ENCODE measurements around the gene C16orf74.

C16orf74 gene

GRCh38 chr16:85735225-85735635 is 15.7 kb downstream of the C16orf74 start:
- TF ChIP-seq ZFX (IDR thresholded peaks at IDR 0.05; ENCODE audit: borderline replicate concordance) (no peak), CTCF (IDR thresholded peaks at IDR 0.05) (no peak)
- no peak overlapping the region for H3K27ac ChIP-seq

- TF ChIP-seq ZFX (IDR thresholded peaks at IDR 0.05; ENCODE audit: borderline replicate concordance): no peak
- no peak for TF ChIP-seq CTCF (IDR thresholded peaks at IDR 0.05)
- H3K27ac ChIP-seq: no peak overlapping the region
Measured at GRCh38 chr16:85734311-85735017, 16.4 kb downstream of the C16orf74 start.

GRCh38 chr16:85733839-85734170 is 17.1 kb downstream of the C16orf74 start:
- no peak overlapping the region for H3K27ac ChIP-seq
- no peak for TF ChIP-seq CTCF (IDR thresholded peaks at IDR 0.05)
- no peak for TF ChIP-seq ZFX (IDR thresholded peaks at IDR 0.05; ENCODE audit: borderline replicate concordance)

GRCh38 chr16:85733155-85733838 is 17.6 kb downstream of the C16orf74 start:
- H3K27ac ChIP-seq: no peak overlapping the region
- TF ChIP-seq CTCF (IDR thresholded peaks at IDR 0.05) (no peak), ZFX (IDR thresholded peaks at IDR 0.05; ENCODE audit: borderline replicate concordance) (no peak)

GRCh38 chr16:85731179-85731578 is 19.7 kb downstream of the C16orf74 start:
- no peak for TF ChIP-seq ZFX (IDR thresholded peaks at IDR 0.05; ENCODE audit: borderline replicate concordance)
- TF ChIP-seq CTCF (IDR thresholded peaks at IDR 0.05): no peak
- H3K27ac ChIP-seq: no peak overlapping the region

GRCh38 chr16:85730186-85730465 is 20.8 kb downstream of the C16orf74 start:
- TF ChIP-seq CTCF (IDR thresholded peaks at IDR 0.05) (no peak), ZFX (IDR thresholded peaks at IDR 0.05; ENCODE audit: borderline replicate concordance) (no peak)
- H3K27ac ChIP-seq: no peak overlapping the region

GRCh38 chr16:85729452-85730185 is 21.3 kb downstream of the C16orf74 start:
- TF ChIP-seq ZFX (IDR thresholded peaks at IDR 0.05; ENCODE audit: borderline replicate concordance): no peak
- no peak for TF ChIP-seq CTCF (IDR thresholded peaks at IDR 0.05)
- H3K27ac ChIP-seq: no peak overlapping the region

Measured in 22Rv1 (cell line).